GM10248 (cell line): ENCODE data around the gene SDC3.

ENCODE experiments used
- CTCF ChIA-PET: fragments of 300-600 bp; sonication (Branson Sonifier 250); formaldehyde crosslinking; extraction: SDS; loops from one replicate; lab custom pipeline; 2021; ENCODE audit warnings: antibody characterized with exemption; lab: Yijun Ruan, JAX
- POLR2A ChIA-PET: fragments of 350-650 bp; sonication (Branson Sonifier 250); formaldehyde crosslinking; extraction: SDS; loops from one replicate; lab custom pipeline; 2020; ENCODE audit warnings: antibody characterized with exemption; lab: Yijun Ruan, JAX
- DNase-seq: peaks from one replicate; pipeline ENCODE4 v3.0.0; 2012; ENCODE audit errors: extremely low spot score
- CTCF ChIP-seq: IDR thresholded peaks from 2 replicates; pipeline ENCODE4 v1.5.1; 2012; ENCODE audit warnings: mild to moderate bottlenecking, low read depth; ENCODE audit errors: extremely low read depth, missing control alignments, control extremely low read depth

The SDC3 gene

GRCh38 chr1:30877205-30877912 is 31.2 kb downstream of the SDC3 start:
- ChIA-PET POLR2A (no interaction called here), CTCF (interaction anchor here (1.2 to 1.3 kb wide), 3 partner anchors 10 to 75 kb away, joined by 3 to 4 read pairs (median 3); no protein-coding TSS in a partner anchor)
- TF ChIP-seq CTCF: no peak
- DNase-seq: no peak

- no peak for TF ChIP-seq CTCF
- DNase-seq: no peak
- POLR2A ChIA-PET: no interaction called here
- CTCF ChIA-PET: interaction anchor here (0.9 to 1.3 kb wide), 4 partner anchors 10 to 75 kb away, joined by 3 to 4 read pairs (median 3); no protein-coding TSS in a partner anchor
Observed at GRCh38 chr1:30876451-30877204, 31.9 kb downstream of the SDC3 start.

GRCh38 chr1:30875916-30876315 is 32.6 kb downstream of the SDC3 start:
- TF ChIP-seq CTCF: no peak
- CTCF ChIA-PET: interaction anchor here (0.9 to 1.4 kb wide), 2 partner anchors 16 to 36 kb away, joined by 3 read pairs; no protein-coding TSS in a partner anchor
- no peak for DNase-seq
- POLR2A ChIA-PET: no interaction called here

- DNase-seq: no peak
- ChIA-PET POLR2A (no interaction called here), CTCF (interaction anchor here (0.8 to 1.4 kb wide), 4 partner anchors 17 to 37 kb away, joined by 3 to 4 read pairs (median 3); no protein-coding TSS in a partner anchor)
Observed at GRCh38 chr1:30875197-30875596, 33.4 kb downstream of the SDC3 start.

GRCh38 chr1:30874176-30874575 is 34.4 kb downstream of the SDC3 start:
- DNase-seq: no peak
- no peak for TF ChIP-seq CTCF
- ChIA-PET CTCF (interaction anchor here (0.8 to 1.3 kb wide), 3 partner anchors 37 to 94 kb away, joined by 3 to 7 read pairs (median 4); no protein-coding TSS in a partner anchor), POLR2A (no interaction called here)

More at GRCh38 chr1:30875197-30875596, 33.4 kb downstream of the SDC3 start:
- TF ChIP-seq CTCF: no peak

- ChIA-PET POLR2A (no interaction called here), CTCF (no interaction called here)
- no peak for DNase-seq
- TF ChIP-seq CTCF: no peak
Observed at GRCh38 chr1:30872948-30873263, 35.7 kb downstream of the SDC3 start.
